ENCODE results near the gene C16orf95. TPM values are rescaled to one million over a fixed set of nuclear protein-coding genes. Genes with fewer than 3 reads are reported as not detected.
"Not testable (repeated sequence)": the region's sequence is repeated elsewhere in the genome, so short reads cannot be mapped to it uniquely, and the experiment has no call there.

Gene C16orf95
- total RNA-seq, 1 experiment from 2014 or later, result 37.1 TPM

DNA sequence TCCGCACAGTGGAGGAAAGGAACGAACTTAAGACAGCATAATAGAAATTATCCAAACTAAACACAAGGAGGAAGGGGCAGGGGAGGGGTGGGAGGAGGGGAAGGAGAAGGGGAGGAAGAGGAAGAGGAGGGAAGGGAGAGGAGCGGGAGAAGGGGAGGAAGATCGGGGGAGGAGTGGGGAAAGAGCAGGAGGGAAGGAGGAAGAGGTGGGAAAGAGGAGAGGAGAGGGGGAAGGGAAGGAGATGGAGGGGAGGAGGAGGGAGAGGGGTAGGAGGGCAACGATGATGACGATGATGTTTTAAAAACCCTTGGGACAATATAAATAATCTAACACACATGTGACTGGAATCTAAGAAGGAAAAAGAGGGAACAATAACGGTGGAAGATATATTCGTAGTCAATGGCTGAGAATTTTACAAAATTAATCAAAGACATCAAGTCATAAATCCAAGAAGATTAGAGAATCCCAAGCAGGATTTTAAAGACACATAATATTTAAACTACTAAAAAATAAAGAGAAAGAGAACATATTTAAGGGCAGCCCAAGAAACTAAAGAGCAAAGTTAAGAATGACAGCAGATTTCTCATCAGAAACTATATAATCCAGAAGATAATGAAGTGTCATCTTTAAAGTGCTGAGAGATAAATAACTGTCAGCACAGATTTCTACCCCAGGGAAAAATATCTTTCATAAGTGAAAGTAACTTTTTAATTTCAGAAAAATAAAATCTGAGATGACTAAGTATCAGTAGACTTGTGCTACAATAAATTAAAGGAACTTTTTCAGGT is 30.2 kb downstream of the C16orf95 start:
- DNase-seq (ENCODE audit: low read depth), result no peak

DNA sequence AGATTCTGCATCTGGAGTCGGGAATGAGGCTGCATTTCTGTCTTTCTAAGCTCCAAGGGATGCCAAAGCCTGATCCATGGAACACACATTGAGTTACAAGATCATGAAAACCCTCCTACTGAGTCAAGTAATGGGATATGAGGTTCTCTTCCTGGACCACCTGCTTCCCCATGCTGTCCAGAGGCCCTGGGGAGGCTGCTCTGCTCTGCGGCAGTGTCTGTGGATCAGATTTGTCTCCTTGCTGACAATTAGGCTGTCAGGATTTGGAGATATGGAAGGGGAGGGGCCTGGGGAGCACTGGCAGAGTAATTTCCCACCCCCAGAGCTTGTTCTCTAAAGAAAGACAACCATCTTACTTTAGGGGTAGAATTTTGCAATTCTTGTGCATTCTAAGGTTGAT is 33.0 kb downstream of the C16orf95 start:
- DNase-seq (ENCODE audit: low read depth), result no peak

DNA sequence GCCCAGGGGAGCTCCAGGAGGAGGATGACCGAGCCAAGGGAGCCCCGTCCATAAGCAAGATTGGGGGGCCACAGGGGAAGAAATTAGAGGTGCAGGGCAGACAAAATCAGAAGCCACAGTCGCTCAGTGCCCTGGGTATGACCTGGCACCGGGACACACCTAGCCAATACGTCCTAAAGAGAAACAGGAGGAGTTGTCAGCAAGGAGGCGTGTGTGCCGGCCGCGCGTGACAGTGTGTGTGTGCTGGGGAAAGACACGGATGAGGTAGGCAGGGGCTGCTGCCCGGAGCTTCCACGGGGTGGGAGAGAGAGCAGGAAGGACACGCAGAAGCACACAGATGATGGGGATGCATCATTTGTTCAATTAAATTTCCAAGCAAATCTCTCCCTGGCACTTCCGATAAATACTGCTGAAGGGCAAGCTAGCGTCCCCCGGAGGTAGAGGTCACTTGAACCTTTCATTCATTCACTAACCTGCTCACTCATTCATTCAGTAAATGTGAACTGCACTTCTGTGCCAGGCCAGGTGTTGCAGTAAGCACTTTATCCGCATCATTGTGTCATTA is 38.0 kb downstream of the C16orf95 start:
- DNase-seq (ENCODE audit: low read depth), result no peak

DNA sequence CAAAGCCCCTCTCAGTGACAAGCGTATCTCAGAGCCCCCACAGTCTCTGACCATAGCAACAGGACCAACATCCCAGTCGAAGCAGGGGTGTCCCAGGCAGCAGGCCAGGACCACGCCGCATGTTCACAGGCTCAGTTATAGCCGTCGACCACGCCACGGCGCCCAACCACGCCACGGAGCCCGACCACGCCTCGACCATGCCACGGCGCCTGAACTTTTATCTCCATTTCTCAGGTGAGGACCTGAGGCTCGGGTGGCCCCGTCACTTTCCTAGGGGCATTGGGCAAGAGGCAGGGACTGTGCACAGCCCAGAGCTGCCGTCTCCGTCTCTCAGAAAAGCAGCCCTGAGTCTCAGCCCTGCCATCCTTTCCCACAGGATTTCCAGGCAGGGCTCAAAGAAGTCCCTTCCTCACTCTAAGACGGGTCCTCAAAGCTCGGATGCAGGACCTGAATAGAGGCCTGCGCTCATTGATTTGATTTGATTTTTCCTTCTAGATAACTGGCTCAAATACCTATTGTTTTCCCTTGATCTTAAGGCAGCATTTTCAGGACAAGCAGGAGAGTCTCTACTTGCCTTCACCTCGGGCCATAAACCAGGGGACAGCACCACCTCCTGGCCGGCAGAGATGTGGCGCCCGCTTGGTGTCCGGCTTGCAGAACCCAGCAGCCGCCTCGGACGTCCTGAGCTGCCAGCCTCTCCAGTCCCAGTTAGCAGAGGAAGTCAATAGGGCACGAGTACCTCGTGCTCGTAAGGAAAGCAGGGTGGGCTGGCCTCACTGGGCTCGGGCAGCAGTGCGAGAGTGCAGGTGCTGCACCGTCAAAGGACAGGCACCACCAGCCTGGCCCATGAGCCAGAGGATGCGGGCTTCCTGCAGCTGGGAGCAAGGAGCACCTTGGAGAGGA is 38.8 kb downstream of the C16orf95 start:
- peak; percentile 67 for DNase-seq (ENCODE audit: low read depth)

DNA sequence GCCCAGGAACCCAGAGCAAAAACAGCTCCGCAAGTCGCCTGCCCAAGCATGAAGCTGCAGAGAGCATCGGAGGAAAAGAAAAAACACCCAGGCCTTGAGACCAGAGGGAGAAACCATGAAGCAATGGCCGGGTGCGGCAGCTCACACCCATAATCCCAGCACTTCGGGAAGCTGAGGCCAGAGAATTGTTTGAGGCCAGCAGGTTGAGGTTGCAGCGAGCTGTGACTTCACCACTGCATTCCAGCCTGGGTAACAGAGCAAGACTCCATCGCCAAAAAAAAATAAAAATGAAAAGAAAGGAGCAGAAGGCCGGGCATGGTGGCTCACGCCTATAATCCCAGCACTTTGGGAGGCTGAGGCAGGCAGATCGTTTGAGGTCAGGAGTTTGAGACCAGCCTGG is 40.3 kb downstream of the C16orf95 start:
- DNase-seq (ENCODE audit: low read depth), result no peak

DNA sequence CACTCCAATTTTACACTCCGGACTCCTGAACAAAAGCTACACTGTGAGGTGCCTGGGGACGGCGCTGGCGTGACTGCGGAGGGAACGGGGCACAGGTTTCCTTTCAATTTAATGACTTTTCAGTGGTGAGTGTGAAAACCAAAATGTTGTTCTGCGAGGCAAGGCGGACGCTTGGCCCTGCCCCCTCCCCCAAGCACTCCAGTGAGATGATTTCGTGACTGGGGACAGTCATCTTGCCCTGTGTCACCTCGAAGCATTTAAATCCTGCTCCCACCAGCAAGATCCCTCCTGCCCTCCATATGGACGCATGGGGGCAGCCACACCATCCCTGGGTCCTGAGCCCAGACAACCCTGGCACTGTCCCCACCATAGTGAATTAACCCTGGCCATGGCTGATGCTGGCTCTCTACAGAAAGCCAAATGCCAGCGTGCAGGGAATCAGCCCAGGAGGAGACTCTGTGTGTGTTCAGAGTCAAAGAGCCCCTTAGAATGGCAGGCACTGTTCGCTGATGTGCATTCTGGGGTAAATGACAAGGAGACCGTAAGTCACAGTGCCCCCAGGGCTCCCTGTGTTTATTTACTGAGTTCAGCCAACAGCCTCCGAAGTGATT is 41.0 kb downstream of the C16orf95 start:
- DNase-seq (ENCODE audit: low read depth), result peak; percentile 54

DNA sequence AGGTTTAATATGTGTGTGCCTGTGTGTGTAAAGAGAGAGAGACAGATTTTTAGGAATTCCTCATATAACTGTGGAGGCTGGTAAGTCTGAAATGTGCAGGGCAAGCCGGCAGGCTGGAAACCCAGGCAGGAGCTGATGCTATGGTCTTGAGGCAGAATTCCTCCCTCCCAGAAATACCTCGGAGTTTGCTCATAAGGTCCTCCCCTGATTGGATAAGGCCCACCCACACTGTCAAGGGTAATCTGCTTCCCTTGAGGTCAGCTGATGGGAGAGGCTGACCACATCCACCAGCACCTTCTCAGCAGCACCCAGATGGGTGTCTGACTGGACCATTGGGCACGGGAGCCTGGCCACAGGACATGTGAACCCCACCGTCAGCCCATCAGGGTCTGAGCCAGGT is 42.4 kb downstream of the C16orf95 start:
- DNase-seq (ENCODE audit: low read depth), result peak; percentile 39

DNA sequence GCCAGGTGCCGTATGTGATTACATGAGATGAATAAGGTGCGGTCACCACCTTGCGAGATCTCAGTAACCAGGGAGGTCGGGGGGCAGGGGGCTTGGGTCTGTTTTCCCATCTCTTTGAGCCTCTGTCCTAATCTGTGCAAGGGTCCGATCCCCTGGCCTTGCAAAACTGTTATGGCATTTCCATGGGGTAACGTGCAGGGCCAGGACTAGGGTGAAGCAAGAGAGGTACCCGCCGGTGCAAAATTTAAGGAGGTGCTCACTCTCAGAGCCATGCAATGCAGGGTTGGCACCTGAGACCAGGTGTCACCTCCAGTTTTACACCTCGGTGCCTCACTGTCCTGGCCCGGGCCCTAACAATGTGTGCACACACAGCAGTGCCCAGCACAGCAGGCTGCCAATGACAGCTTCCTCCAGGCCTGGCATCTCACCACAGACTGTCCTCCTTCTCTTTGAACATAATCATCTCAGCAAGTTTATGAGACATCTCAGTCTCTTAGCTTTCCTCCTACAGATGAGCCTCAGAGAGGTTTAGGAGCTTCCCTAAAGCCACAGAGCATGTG is 43.6 kb downstream of the C16orf95 start:
- DNase-seq (ENCODE audit: low read depth), result no peak

DNA sequence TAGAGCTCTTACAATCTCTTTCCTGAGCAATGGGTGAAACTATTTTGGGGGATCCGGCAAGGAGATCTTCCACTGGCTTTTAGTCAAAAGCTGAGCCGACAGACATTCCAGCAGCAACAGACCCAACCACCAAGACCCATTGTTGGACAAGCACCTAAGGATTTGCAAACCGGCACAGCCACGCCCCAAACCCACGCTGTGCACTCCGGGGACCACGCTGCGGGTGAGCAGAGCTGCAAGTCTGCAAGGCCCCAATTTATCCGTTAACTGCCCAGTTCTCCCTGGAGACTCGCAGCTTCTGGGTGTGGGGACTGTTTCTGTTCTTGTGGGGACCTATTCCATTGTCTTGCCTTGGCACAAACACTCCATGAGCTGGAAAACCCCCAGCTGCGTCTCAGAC is 45.9 kb downstream of the C16orf95 start:
- DNase-seq (ENCODE audit: low read depth), result no peak

DNA sequence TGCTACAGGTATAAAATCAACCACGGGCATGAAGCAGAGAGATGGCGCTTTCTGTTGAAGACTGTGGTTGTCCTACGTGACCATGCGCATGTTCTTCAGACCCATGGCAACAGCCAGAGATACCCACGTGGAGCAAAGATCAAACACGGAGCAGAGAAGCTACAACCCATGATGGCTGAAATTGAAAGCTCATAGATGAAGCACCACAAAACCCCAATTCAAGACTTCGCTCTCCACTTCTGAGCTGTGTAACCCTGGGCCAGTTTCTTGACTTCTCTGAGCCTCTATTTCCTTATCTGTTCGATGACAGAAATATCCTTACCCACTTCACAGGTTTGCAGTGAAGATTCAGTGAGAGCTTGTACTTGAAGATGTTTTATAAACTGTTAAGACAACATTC is 49.6 kb downstream of the C16orf95 start:
- DNase-seq (ENCODE audit: low read depth), result no peak

DNA sequence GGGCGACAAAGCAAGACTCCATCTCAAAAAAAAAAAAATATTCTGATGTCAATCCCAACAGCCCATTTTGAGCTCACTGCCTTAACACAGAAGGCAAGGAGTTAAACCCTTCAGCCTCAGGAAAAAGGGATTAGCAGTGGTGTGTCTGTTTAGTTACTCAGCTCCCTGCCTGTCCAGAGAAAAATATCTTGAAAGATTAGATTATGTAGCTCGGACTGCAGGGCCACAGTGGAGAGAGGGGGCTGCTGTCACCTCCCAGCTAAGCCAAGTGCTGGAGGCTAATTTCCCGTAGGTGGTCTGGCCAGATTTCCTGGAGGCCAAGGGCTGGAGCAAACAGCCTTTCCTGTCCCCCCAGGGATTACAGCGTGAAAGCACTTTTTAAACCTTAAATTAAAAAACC is 50.3 kb downstream of the C16orf95 start:
- DNase-seq (ENCODE audit: low read depth), result no peak

DNA sequence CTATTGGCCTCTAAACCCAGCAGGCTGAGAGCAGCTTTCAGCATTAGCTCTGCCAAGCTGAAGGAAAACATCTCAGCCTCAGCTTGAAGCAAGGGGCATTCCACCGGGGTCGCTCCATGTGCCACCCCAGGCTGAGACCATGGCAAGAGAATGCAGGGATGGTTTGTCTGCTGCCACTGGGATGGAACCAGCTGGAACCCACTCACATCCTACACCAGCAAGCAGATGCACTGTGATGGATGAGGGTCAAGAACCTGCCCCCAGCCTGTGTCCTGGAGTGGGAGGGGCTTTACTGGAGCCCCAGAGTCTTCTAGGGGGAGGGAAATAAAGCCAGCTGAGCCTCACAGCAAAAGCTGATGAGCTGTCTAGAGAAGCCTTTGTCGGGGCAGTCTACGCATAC is 51.9 kb downstream of the C16orf95 start:
- no peak for DNase-seq (ENCODE audit: low read depth)

DNA sequence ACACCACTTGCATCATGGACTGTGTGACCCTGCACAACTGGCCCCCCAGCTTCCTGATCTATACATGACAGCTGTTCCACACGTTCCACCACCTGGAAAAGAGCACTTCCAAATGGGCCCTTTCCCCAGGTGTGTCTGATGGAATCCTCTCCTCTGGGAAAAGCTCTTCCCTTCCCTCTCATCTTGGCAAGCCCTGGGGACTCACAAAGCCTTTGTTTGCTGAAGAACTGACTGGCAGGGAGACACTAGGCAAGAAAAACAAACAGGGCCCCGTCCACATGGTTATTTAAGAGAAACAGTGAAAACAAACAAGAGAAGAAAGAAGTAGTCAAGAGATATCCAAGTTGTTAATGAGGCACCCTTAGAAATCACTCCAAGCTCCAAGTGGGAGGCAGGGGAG is 52.6 kb downstream of the C16orf95 start:
- no peak for DNase-seq (ENCODE audit: low read depth)

DNA sequence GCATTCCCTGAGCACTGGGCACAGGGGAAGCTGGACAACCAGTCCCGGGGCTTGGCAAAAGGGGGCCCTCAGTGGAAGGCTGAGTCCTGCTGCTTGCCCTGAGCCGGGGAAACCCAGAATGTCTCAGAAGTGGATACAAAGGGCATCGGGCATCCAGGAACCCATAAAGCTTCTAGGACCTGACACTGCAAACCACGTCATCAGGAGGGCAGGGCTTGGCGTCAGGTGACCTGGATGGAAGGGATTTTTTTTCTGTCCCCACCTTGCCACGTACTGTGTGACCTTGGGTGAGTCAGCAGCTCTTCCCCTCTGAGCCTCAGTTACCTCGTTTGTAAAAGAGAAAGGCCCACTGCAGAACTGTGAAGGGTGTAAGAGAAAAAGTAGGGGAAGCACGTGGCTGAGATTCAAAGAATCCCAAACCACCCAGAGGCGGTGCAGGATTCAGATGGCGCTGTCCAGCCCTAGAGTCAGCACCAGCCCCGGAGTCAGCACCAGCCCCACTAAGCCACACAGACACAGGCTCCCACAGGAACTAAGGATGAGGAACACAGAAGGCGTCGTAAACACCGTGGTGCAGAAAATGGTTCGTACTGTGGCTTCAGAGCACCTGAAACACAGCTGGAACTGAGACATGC is 53.7 kb downstream of the C16orf95 start:
- no peak for DNase-seq (ENCODE audit: low read depth)

DNA sequence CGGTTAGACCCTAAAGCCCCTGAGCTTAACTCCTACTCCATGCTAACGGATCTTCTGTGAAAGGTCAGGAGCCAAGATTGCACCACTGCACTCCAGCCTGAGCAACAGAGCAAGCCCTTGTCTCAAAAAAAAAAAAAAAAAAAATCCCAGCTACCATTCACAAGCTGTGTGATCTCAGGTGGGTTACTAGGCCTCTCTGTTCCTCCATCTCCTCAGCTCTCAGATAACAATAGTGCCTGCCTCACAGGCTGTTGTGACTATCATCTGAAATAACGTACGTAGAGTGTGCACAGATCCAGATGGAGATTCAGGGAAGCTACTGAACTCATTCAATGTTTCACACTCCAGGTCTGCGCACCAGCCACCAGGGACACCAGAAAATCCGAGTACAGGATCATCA is 57.8 kb downstream of the C16orf95 start:
- no peak for DNase-seq (ENCODE audit: low read depth)

DNA sequence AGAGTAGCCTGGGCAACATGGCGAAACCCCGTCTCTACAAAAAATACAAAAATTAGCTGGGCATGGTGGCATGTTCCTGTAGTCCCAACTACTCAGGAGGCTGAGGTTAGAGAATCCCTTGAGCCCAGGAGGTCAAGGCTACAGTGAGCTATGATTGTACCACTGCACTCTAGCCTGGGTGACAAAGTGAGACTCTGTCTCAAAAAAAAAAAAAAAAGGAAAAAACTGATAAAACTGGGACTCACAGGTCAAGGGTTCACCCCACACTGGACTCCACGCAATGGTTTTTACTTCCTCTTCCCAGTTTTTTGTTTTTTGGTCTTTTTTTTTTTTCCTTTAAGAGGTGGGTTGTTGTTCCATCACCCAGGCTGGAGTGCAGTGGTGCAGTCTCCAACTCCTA is 58.5 kb downstream of the C16orf95 start:
- not testable (repeated sequence) for DNase-seq (ENCODE audit: low read depth)

DNA sequence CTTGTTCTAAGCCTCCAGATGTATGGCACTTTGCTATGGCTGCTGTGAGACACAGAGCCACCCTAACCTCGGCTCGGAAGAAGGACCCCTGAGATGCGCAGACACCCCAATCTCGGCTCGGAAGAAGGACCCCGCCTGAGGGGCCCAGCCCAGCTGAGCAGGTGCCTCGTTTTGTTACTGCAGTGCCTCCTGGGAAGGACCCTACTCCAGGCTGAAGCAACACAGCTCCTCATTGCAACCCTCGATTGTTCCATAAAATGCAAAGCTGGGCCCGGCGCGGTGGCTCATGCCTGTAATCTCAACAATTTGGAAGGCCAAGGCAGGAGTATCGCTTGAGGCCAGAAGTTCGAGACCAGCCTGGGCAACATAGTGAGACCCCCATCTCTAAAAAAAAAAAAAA is 61.3 kb downstream of the C16orf95 start:
- DNase-seq (ENCODE audit: low read depth), result no peak

DNA sequence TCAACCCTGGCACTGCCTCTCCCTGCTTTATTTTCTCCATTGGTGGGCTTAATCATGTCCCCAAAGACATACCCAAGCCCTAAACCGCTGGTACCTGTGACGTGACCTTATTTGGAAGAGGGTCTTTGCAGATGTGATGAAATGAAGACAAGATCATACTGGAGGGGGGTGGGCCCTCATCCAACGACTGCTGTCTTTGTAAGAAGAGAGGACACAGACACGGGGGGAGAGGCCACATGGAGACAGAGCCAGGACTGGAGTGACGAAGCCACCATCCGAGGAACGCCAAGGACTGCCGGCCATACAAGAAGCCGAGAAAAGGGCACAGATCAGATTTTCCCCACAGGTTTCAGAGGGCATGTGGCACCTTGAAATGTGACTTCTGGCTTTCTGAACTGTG is 62.5 kb downstream of the C16orf95 start:
- DNase-seq (ENCODE audit: low read depth), result no peak

DNA sequence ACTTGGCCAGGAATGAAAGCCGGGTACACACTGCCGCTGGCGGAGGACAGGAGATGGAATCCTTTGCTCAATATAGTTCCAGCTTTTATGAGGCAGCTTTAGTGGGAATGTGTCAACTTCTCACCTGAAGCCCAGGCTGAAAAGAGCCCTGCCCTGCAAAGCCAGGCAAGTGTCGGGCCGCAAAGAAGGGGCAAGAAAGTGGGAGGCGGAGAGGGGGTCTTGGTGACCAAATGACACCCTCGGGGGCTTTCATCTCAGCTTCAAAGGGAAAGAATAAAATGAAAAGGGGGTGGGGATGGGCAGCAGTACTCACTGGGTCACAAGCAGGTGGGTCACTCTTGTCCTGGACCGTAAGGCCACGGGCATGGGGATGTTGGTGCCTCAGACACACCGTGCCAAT is 62.9 kb downstream of the C16orf95 start:
- DNase-seq (ENCODE audit: low read depth), result no peak

DNA sequence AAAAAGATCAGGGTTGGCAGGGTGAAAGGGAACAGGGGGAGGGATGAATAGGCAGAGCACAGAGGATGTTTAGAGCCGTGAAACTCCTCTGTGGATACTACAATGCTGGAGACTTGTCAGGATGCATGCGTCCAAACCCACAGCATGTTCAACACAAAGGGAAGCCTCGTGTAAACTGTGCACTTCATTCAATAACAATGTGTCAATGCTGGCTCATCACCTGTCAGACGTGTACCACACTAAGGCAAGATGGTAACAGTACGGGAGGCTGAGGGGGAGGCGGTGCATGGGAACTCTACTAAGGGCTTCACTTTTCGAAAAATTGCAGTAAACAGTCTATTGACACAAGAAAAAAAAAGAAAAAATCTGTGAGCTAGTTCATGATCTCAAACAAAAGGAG is 63.7 kb downstream of the C16orf95 start:
- no peak for DNase-seq (ENCODE audit: low read depth)

Measured in RPMI7951 (cell line).